Fibroblast of villous mesenchyme (primary cell): Measurements from ENCODE around the gene SNX9. TPM values are rescaled to one million over a fixed set of nuclear protein-coding genes. Genes with fewer than 3 reads are reported as not detected.

ENCODE experiments used
- DNase-seq: peaks from one replicate; pipeline ENCODE4 v3.0.0-alpha.2; 2010; ENCODE audit warnings: low read depth
- H3K4me3 ChIP-seq: 2 replicates; pipeline ENCODE4 v1.5.1; 2011; ENCODE audit warnings: low read depth, mild to moderate bottlenecking, low read length
- CTCF ChIP-seq: IDR thresholded peaks from 2 replicates; pipeline ENCODE4 v1.5.1; 2012; ENCODE audit warnings: low read depth, mild to moderate bottlenecking, low read length; ENCODE audit not compliant: insufficient read depth
- total RNA-seq: library from RNA; depleted of rRNA; stranded (reverse); fragments of >200 nt; gene quantifications from 2 replicates; pipeline ENCODE4 v1.2.3, GENCODE V29; 2012

The SNX9 gene
- total RNA-seq, 1 donor = 37.6 TPM

- peak; percentile 41 for DNase-seq
- TF ChIP-seq CTCF = no peak
- H3K4me3 ChIP-seq = no peak overlapping the region
Observed at GRCh38 chr6:157831424-157832249, 8.6 kb downstream of the SNX9 start.

DNA sequence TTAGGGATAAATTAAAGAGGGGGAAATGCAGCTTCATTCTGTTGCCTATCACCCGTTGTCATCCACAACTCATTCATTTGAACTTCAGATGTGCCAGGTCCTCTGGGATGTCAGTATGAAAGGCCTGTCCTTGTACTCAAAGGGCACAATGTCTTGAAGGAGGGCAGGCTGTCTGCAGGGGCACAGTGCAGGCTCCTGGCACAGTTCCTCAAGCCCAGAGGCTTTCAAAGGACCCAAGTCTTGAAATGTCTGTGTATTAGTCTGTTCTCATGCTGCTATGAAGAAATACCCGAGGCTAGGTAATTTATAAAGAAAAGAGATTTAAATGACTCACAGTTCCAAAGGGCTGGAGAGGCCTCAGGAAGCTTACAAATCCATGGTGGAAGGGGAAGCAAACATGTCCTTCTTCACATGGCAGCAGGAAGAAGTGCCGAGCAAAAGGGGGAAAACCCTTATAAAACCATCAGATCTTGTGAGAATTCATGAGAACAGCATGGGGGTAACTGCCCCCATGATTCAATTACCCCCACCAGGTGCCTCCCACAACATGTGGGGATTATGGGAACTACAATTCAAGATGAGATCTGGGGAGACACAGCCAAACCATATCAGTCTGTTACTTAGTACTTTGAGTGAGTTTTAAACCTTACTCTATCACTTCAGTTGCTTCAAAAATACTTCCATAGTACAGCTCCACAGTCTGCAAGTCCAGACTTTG lies 9.4 kb downstream of the SNX9 start:
- DNase-seq = peak; percentile 35
- H3K4me3 ChIP-seq = no peak overlapping the region
- TF ChIP-seq CTCF = no peak

DNA sequence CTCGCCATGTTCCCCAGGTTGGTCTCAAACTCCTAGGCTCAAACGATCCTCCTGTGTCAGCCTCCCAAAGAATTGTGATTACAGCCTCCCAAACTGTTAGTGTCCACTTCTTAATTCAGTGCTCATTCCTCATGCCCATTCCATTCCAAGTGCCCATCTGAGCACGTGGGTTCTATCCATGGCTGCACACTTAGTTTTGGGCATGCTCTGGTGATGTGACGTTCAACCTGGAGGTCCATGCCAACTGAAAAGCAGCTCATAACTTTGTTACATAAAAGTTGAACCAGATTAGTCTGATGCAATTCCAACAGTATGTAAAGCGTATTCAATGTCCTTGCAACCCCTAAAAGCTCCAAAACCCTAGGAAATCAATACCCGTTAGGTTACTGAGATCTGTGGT lies 11.5 kb downstream of the SNX9 start:
- TF ChIP-seq CTCF = no peak
- no peak for DNase-seq
- no peak overlapping the region for H3K4me3 ChIP-seq

DNA sequence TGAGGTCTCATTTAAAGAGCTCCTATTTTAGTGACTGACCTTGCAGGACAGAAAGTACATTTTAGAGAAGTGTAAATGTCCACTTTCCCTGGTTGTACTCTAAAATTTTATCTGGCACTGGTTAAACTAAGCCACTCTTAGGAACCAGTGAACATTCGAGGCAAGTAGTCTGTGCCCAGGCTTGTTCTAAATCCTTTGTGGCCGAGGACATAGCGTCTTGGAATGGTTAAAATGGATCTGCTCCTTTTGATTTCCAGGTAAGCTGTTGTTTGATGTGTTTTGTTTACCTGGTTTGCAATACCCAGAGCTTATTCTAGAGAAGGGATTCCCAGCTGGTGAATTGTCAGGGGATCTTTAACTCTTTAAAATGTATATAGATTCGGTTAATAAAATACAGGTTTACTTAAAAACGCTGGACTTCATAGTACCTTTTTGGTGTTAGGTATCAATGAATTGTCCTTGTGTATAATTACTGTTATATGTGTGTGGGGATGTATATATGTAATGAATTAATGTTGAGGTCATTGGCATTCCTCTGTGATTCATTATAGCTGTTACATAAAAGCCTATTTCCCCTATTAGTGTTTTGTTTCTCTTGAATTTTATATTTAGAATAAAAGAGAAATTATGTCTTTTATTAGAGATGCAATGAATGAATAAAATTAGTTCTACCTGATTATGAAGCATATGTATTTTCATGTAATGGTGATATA lies 15.8 kb downstream of the SNX9 start:
- TF ChIP-seq CTCF = no peak
- H3K4me3 ChIP-seq = no peak overlapping the region
- DNase-seq = no peak

DNA sequence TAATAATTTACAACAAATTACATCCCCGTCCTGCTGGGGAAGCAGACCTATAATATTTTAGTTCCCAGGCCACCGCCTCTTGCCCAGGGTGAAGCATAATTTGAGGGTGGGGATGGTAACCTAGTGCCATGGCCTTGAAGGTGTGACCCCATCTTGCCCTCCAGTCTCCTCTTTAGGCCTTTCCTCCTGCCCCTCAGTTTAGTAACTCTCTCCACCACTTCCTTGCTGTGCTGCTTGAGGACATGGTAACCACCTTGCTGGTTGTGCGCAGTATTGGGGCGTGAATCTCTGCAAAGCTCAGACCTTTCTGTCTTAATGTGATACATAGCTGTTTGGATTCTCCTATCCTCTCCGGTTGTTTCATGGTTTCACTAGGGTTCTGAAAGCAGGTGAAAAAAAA lies 16.6 kb downstream of the SNX9 start:
- no peak for DNase-seq
- no peak for TF ChIP-seq CTCF
- H3K4me3 ChIP-seq = no peak overlapping the region

- TF ChIP-seq CTCF = no peak
- no peak overlapping the region for H3K4me3 ChIP-seq
Observed at GRCh38 chr6:157840261-157840660, 17.2 kb downstream of the SNX9 start.

More at GRCh38 chr6:157840261-157840660, 17.2 kb downstream of the SNX9 start:
- no peak for DNase-seq
